GF-D8 (cell line): Measurements from ENCODE around the gene MITF.

Experiments
- DNase-seq: peaks from one replicate; lab custom pipeline; 2025; lab: John Stamatoyannopoulos, UW

The MITF gene

DNA sequence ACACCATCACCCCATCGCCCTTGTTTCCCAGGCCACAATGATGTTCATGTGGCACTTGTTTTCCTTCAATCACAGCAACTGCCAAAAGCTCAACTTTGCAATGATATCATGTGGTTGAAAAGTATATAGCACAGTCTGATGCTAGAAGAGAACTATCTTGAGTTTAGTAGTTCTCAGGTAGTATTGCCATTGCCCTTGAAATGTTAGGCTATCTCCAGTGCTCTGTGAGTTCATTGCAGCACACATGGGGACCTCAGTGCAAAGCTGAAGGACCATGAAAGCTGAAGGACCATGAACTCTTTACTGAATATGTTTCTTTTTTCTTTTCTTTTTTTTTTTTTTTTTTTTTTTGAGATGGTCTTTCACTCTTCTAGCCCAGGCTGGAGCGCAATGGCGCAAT is 224.4 kb downstream of the MITF start:
- no peak for DNase-seq

DNA sequence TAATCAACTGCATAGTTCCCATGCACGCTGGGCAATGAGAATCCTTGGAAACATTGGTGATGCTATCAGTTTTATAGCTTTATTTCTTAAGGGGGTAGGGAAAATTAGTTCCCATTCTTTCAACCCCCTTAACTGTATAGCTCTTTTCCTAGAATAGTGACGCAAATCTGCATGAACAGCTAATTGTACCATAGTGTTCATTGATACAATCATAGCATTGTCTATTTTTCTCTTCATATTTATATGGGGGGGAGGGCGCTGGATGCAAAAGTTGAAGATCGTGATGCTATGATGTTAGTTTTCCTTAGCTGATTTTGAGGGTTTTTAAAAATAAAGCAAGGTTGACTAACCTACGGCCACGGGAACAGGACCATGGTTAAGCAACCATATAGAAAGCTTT is 227.9 kb downstream of the MITF start:
- DNase-seq = no peak

DNA sequence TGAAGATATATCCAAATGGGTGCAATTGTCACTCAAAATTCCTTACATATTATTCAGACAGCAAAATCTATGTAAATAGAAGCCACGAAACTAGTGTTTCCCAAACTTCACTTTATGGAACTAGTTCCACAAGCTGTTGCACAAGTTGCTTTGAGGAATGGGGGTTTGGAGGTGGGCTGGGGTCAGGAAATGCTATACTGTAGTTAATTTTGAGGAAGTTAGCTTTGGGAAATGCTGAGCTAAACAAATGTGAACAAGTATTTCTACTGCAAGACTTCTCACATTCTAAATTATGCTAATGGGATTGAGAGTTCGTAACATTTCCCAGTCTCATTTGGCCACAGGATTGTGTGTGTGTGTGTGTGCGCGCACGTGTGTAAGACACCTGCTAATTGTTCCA is 231.6 kb downstream of the MITF start:
- DNase-seq = no peak

DNA sequence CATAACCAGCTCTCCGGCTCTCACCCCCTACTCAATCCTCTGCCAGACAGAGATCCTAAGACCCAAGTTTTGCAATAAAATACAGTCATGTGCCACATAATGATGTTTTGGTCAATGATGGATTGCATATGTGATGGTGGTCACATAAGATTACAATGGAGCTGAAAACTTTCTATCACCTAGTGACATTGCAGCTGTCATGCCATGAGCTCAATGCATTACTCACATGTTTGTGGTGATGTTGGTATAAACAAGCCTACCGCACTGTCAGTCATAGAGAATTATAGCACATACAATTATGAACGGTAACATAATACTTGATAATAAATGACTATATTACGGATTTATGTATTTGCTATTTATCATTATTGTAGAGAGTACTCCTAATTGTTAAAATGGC is 233.4 kb downstream of the MITF start:
- DNase-seq = no peak

DNA sequence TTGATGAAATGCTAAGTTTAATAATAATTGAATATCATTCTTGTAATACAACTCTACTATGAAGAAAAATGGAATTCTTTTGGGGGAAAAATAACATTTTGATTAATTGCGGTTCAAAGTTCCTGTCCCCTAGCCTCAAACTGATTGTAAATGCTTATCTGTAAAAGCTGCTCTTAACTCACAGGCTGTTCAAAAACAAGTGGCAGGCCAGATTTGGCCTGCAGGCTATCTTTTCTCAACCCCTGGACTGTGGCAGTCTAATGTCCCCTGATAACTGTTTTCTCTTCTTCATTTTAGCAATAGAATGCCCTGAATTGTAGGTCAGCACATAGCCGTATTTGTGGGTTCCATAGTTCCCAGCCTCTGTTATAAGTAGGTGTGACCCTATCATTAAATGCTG is 236.8 kb downstream of the MITF start:
- no peak for DNase-seq

DNA sequence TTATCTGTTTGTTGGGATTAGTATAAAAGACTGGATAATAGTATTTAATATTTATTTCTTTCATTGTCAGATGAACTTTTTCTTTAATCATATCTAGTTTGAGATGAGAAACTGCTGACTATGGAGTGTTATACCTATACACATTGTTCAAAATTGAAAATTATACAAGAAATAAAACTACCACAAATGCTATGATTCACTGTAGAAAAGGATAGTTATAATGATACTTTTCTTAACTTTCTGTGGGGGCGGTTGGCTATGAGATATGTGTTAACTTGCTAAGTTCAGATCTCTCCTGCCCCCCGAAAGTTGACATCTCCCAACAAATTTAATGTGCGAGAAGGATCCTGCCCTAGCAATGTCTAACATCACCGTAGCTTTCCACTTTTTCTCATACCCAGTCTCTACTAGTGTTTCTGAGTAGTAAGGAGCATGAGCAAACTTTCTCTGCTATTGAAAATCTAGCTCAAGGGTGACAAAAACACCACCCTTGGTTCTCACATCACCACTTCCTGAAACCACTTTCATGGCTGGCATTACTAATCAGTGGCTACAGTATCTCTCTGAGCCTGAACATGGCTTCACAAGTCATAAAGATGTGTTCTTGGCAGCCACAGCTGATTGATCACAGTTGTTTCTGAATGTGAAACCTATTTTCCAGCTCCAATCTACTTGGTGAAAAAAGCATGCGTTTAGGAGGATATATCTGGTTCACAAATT is 244.4 kb downstream of the MITF start:
- no peak for DNase-seq

DNA sequence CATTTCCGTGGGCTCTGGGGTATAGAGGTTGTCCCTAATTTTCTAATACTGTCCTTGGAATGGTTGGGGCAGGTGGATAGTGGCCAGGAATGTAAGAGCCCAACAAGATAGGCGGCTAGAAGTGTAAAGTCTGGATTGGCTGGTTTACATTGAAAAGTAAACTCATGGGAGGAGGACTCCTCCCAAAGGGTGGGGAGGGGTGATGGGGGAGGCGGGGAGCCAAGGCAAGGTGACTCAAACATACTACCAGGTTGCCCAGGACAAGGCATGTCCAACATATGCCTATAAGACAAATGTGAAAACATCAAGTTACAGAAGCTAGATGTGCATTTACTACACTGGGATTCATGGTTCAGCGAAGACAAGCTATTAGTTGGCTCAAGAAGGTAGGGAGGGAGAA is 246.0 kb downstream of the MITF start:
- no peak for DNase-seq

DNA sequence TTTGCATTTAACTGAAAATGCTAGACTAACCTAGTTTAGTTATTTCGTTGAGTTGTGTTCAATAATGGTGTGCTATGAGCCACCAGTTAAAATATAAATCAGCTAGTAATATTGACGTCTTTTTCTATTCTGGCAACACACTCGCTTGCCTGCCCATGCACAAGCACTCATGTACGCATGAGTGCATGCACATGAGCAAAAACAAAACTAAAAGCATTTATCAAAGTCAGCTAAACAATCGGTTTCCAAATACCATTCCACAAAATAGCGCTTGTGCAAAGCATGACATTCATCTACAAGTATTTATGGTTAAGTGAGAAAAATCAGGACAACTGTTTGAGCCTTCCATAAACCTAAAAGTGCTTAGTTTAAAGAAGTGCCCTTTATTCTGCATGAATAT is 247.2 kb downstream of the MITF start:
- DNase-seq = no peak

DNA sequence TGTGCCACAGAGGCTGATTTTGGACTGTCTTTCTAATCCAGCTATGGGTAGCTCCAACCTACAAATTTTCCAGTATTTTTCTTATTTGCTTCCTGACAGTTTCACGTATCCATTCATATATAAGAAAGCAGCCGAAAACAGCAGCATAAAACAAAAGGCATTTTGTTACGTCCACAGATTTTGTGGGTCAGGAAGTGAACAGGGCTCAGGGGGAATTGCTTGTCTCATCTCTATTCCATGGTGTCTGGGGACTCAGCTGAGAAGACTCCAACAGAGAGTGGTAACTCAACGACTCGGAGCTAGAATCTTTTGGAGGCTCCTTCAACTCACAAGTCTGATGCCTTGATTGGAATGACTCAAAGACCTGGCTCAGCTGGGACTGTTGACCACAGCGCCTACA is 248.6 kb downstream of the MITF start:
- DNase-seq = no peak

DNA sequence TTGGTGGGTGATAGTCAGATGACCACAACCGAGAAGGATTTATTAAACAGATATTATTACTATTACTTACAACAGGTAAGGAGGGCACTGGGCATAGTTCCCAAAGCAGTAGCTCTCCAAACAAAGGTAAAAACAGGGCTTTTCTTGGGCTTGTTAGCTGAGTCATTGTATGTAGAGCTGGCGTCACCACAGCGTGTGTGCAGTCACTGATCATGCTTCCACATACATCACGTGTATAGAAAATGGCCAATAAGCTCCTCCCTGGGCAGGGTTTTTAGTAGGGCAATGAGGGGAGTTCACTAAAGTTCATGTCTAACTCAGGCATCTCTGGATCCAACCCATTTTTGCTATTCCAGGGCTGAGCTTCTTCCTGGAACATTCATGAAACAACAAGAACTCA is 254.5 kb downstream of the MITF start:
- no peak for DNase-seq

DNA sequence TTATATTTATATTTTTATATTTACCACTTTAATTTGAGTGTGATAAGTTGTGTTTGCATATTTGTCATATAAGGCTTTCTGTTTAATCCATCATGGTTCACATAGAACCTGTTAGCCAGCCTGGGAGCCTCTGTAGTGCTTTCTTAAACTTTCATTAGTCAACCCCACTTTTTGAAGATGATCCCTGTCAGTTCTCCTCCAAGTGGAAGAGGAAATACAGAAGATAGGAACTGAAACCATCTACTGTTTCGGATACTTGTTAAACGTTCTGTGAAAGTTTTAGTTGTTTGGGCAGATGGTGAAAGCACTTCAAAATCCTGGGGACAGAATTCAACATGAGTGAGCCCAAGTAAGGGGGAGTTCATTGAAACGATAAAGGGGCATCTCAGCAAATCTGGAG is 255.7 kb downstream of the MITF start:
- no peak for DNase-seq

DNA sequence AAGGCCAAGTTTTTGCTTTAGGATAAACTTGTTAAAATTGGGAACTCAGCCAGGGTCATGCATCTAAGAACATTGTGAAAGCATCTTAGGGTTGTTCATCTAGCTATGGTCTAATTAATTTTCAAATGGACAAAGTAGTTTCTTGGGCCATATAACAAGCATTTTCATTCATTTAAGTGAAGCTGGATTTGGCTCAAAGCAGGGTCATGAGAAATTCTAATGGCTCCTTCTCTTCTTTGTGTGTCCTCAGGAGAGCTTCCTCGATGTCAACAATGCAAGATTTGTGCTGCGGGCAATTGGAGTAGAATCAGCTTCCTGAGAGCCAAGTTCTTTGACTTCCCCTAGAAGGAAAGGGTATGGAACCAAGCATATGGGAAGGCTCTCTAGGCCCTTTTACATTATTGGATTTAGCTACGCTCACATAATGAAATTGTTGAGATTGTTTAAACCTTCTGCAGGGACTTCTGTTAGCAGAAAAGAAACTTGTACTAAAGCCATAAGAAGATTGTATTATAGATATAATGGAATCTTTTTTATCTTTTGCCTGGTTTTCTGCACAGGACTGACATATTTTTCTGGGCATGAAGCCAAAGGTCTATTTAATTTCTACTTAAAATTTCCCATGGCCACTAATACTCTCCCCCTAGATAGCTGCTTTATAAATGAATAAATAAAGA is 258.5 kb downstream of the MITF start:
- no peak for DNase-seq

DNA sequence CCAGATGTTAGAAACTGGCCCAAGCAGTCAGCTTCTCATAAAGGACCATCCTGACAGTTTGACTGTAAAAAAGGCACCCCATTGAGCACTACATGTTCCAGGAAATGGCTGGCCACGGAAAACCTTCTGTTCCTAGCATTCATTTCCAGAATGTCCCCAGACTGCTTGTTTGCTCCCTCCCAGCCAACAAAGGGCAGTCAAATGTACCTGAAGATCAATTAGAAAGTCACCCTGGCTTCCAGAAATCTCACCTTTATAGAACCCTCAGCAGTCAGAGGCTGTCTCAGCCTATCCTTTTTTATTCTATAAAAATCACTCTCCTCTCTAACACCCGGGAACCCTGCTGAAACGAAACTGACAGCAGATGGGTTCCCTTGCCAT is 259.5 kb downstream of the MITF start:
- no peak for DNase-seq

DNA sequence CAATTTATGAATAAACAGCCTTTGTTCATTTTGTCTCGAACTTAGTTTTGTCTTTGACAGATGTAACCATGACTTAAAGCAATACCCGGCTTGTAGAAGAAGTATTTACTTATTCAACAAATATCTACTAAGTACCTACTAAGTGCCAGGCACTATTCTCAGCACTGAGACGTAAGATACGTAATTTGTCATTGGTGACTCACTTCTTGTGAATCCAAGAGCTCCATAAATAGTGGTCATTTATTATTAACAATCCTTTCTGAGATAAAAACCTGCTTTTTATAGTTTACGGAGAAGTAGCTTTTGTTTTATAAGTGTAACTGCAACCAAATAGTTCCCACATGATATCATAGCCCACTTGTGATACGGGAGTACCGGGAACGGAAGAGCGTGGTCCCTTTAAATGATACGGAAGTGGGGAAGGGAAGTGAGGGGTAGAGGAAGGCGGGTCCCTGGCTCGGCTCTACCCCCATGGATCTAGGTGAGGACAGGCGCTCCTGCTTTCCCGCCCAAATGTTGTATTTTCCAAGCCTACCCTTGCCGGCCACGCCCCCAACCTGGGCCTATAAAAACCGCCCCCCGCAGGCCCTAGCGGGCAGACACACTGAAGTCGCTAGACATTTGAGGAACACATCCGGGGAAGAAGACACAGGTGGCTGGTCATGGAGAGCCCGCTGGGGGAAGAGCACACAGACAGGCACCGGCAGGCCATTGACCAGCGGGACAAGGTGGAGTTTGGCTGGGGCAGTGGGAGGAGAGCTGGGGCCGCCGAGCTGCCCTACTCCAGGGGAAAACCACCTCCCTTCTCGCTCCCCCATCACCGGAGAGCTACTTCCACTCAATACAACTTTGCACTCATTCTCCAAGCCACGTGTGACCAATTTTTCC is 260.1 kb downstream of the MITF start, which contains the start of gene SAMMSON:
SAMMSON (plus strand) TSS at position 594 of the 888 bp plus-strand sequence.
- no peak for DNase-seq

DNA sequence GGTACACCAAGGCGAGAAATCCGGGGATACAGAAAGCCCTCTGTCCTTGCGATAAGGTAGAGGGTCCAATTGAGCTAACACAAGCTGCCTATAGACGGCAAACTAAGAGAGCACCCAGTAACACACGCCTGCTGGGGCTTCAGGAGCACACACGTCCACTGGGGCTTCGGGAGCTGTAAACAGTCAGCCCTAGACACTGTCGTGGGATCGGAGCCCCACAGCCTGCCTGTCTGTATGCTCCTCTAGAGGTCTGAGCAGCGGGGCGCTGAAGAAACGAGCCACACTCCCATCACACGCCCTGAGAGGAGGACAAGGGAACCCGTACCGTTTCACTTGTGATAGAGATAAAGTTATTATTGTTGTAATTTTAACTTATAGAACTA is 260.8 kb downstream of the MITF start:
- no peak for DNase-seq

DNA sequence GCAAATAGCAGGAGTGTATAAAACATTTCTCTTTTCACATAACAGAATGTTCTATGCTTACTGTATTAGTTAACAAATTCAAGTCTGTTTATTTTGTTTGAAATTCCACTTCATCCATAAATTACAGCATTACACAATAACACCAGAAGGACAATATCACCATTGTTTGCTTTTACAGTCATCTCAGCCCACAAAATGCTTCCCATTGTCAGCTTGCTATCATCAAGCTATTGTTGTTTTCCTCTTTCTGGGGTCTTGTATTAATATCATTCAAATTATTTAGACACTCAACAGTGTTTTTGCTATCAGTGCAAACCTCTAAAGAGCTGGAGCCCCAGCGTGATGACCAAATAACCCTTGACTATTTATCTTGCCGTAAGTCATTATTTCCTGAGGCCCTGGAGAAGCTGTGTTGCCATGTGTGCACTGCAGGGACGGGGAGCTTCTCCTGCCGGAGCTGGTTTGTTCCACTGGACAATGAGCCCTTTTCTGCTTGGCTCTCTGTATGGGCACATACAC is 261.4 kb downstream of the MITF start:
- no peak for DNase-seq

DNA sequence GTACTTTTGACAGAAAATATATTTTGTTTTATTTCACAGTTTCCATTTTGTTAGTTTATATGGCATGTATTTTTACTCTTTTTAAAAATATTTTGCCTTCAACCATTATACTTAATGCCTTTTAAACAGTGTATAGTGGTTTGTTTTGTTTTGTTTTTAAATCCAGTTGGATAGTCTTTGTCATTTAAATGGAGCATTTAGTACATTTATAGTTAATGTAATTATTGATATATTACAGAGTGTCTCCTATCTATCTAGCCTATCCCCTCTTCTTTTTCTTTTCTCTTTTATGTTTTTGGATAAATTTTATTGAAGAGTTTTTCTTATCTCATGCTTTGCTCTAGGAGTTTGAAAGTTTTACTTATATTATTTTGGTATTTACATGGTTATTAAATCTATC is 263.9 kb downstream of the MITF start:
- DNase-seq = no peak

DNA sequence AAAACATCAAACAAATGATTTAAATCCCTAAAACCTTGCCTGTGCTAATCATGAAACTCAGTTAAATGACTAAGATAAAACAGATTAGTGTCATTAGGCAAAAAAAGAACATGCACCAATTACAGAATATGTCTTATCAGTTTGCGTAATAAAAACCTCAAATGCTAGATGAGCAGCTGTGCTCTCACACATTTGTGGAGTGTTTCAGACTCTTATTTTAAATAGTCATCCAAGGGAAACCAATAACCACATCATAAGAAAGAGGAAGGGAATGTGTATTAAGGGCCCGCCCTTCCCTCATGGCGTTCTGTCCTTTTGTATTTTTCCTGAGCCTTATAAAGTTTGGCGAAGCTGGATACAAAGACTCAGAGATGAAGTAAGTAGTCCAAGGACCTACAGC is 266.8 kb downstream of the MITF start:
- DNase-seq = no peak

DNA sequence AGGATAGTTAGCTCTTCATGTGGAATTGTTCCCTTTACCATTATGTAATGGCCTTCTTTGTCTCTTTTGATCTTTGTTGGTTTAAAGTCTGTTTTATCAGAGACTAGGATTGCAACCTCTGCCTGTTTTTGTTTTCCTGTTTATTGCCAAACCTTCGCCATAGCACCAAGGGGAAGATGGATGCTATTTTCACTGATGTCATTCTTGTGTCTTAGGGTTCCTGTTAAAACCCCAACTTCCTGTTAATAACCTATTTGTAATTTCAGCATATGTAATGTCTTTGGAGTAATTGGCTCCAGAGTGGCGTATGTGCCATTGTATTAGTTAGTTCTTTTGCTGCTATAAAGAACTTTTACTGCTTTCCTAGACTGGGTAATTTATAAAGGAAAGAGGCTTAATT is 271.1 kb downstream of the MITF start:
- no peak for DNase-seq

DNA sequence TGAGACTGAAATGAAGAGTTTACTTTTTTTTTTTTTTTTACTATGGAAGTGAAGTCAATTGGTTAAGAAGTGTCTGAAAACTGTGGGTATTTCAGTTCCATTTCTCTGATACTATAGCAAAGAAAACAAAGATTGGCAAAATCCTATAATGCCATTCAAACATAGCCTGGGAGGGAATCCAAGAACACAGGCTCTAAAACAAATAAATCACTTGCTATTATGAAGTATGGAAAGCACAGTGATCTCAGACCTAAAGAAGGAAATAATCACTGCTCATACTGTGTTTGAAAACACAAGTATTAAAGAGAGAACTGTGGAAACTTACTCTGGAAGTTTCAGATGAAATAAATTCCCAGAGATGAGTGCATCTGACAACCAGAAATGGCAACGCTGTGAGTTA is 272.3 kb downstream of the MITF start:
- DNase-seq = no peak
